HepG2 (cell line): ENCODE results near the gene NT5DC2.

ENCODE experiments used
- ATF7 ChIP-seq, 2 experiments: fragments of 450-650 bp in 1 of 2; sonication (generic) in 1 of 2; formaldehyde crosslinking in 1 of 2; IDR thresholded peaks; 2 replicates each; pipeline versions ENCODE4 v1.4.0 to v1.6.1; 2016 to 2020; ENCODE audit warnings: antibody characterized with exemption in 1 of 2, mild to moderate bottlenecking in 1 of 2, missing genetic modification reagents in 1 of 2
- CREB1 ChIP-seq, 2 experiments: fragments of 450-650 bp in 1 of 2; IDR thresholded peaks; 2 replicates each; pipeline ENCODE4 v1.6.1; 2016 to 2017; ENCODE audit warnings: control low read depth in 1 of 2, mild to moderate bottlenecking in 1 of 2, missing compliant biosample characterization in 1 of 2, missing genetic modification characterization in 1 of 2
- CTCF ChIP-seq: sonication (generic); formaldehyde crosslinking; IDR thresholded peaks from 2 replicates; pipeline ENCODE4 v1.5.0; 2020; ENCODE audit warnings: mild to moderate bottlenecking, missing genetic modification reagents, moderate library complexity
- ELF1 ChIP-seq: sonication (generic); formaldehyde crosslinking; IDR thresholded peaks from 2 replicates; pipeline ENCODE4 v1.4.0; 2020; ENCODE audit warnings: missing genetic modification reagents
- JUNB ChIP-seq: sonication (generic); formaldehyde crosslinking; IDR thresholded peaks from 2 replicates; pipeline ENCODE4 v1.8.0; 2022; ENCODE audit warnings: missing genetic modification reagents, mild to moderate bottlenecking, borderline replicate concordance
- KDM6A ChIP-seq: IDR thresholded peaks from 2 replicates; pipeline ENCODE4 v1.6.1; 2016; ENCODE audit warnings: low read depth
- KMT2A ChIP-seq: sonication (generic); formaldehyde crosslinking; IDR thresholded peaks from 2 replicates; pipeline ENCODE4 v1.4.0; 2020; ENCODE audit warnings: missing genetic modification reagents
- MED1 ChIP-seq: sonication (generic); formaldehyde crosslinking; IDR thresholded peaks from 2 replicates; pipeline ENCODE4 v1.4.0; 2020; ENCODE audit warnings: missing genetic modification reagents
- NR3C1 ChIP-seq: sonication (generic); formaldehyde crosslinking; IDR thresholded peaks from 2 replicates; pipeline ENCODE4 v1.4.0; 2020; ENCODE audit warnings: missing genetic modification reagents
- REXO4 ChIP-seq: sonication (generic); formaldehyde crosslinking; IDR thresholded peaks from 2 replicates; pipeline ENCODE4 v1.8.0; 2022; ENCODE audit warnings: missing genetic modification reagents, mild to moderate bottlenecking, borderline replicate concordance
- ZNF275 ChIP-seq: sonication (generic); formaldehyde crosslinking; IDR thresholded peaks from 2 replicates; pipeline ENCODE4 v1.8.0; 2022; ENCODE audit warnings: missing genetic modification reagents, mild to moderate bottlenecking, inconsistent platforms, borderline replicate concordance
- ZSCAN20 ChIP-seq: sonication (generic); formaldehyde crosslinking; IDR thresholded peaks from 2 replicates; pipeline ENCODE4 v1.4.0; 2020; ENCODE audit warnings: missing genetic modification reagents, mild to moderate bottlenecking, borderline replicate concordance
- TF ChIP-seq, protein P1 (sequence below): sonication (generic); formaldehyde crosslinking; conservative IDR thresholded peaks from 2 replicates; pipeline ENCODE4 v1.4.0; 2020; ENCODE audit warnings: missing genetic modification reagents

GRCh38 chr3:52572221-52572620, 38.6 kb upstream of the NT5DC2 start:
- TF ChIP-seq MED1 (no peak), NR3C1 (no peak), CTCF (CRISPR knock-in tag) (no peak), JUNB (CRISPR knock-in tag) (no peak), ATF7 (IDR thresholded peaks at IDR 0.05) (no peak), ATF7 (CRISPR knock-in tag; IDR thresholded peaks at IDR 0.05) (no peak), ZNF275 (no peak), KDM6A (CRISPR knock-in tag) (no peak), ZSCAN20 (CRISPR knock-in tag) (no peak), ELF1 (no peak), CREB1 (IDR thresholded peaks at IDR 0.05) (no peak), CREB1 (CRISPR knock-in tag; IDR thresholded peaks at IDR 0.05) (no peak), REXO4 (CRISPR knock-in tag) (no peak), KMT2A (no peak)
- TF ChIP-seq, protein P1, sequence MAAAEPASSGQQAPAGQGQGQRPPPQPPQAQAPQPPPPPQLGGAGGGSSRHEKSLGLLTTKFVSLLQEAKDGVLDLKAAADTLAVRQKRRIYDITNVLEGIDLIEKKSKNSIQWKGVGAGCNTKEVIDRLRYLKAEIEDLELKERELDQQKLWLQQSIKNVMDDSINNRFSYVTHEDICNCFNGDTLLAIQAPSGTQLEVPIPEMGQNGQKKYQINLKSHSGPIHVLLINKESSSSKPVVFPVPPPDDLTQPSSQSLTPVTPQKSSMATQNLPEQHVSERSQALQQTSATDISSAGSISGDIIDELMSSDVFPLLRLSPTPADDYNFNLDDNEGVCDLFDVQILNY = no peak
